SK-N-MC (cell line): Measurements from ENCODE around the gene HNRNPUL2.

Experiments
- EZH2 ChIP-seq: fragments of 200-600 bp; sonication (generic); IDR thresholded peaks from one replicate; pipeline ENCODE4 v1.6.1; 2017; ENCODE audit warnings: antibody characterized with exemption
- POLR2AphosphoS5 ChIP-seq: IDR thresholded peaks from 2 replicates; pipeline ENCODE4 v1.6.1; 2012; ENCODE audit warnings: mild to moderate bottlenecking, low read depth, low read length, borderline replicate concordance

DNA sequence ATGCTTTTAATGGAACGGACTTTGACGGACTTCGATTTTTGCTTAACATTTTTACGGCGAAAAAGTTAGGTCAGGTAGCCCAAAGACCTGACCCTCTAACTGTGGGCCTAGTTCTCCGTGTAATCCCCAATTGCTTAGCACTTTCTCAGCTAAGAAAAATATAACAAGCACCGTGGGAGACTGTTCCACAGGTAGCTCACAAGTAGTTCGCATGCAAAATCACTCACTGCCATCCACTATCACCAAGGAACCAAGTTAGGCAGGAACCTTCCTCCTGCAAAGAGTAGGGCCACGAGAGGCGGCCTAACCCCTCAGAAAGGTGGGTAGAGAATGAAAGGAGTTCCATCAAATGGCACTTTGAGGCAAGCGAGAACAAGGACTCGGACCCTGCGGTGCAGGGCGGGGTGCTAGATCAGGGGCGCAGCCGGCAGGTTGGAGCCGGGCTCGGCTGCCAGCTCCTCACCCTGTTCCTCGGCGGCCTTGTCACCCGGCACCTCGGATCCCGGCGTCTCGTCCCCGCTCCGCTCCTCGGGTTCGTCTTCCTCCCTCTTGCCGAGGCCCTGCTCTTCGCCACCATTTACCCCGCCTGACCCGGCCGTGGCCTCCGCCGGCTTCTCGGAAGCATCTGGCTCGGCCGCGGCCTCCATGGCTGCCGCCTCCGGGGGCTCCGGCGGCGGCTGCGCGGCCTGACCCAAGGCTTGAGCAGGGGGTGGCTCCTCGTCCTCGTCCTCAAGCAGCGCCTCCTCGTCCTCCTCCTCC is 922 bp downstream of the HNRNPUL2 start:
- TF ChIP-seq POLR2AphosphoS5 (no peak), EZH2 (no peak)
